ENCODE data around the gene TICRR.

TICRR gene

GRCh38 chr15:89628806-89629715, 53.8 kb downstream of the TICRR start:
- DNase-seq (ENCODE audit: low read depth, low spot score): no peak

GRCh38 chr15:89629829-89630228, 54.6 kb downstream of the TICRR start:
- no peak for DNase-seq (ENCODE audit: low read depth, low spot score)

DNA sequence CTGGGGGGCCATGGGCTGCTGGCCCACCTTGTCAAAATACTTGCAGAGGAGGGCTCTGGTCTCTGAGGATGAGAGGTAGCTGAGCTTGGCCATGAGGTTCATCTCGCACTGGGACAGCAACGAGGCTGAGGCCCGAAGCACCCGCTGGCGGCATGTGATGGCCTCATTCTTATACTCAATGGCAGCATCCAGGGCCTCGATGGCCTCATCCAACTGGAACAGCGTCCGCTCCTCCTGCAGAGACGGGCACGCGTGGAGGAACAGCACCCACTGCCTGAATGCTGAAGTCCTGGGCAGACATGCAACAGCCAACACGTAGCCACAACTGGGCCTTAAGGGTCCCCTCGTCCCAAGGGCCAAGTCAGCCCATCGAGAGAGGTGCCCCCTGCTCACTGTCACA, 55.0 kb downstream of the TICRR start:
- DNase-seq (ENCODE audit: low read depth, low spot score): no peak

DNA sequence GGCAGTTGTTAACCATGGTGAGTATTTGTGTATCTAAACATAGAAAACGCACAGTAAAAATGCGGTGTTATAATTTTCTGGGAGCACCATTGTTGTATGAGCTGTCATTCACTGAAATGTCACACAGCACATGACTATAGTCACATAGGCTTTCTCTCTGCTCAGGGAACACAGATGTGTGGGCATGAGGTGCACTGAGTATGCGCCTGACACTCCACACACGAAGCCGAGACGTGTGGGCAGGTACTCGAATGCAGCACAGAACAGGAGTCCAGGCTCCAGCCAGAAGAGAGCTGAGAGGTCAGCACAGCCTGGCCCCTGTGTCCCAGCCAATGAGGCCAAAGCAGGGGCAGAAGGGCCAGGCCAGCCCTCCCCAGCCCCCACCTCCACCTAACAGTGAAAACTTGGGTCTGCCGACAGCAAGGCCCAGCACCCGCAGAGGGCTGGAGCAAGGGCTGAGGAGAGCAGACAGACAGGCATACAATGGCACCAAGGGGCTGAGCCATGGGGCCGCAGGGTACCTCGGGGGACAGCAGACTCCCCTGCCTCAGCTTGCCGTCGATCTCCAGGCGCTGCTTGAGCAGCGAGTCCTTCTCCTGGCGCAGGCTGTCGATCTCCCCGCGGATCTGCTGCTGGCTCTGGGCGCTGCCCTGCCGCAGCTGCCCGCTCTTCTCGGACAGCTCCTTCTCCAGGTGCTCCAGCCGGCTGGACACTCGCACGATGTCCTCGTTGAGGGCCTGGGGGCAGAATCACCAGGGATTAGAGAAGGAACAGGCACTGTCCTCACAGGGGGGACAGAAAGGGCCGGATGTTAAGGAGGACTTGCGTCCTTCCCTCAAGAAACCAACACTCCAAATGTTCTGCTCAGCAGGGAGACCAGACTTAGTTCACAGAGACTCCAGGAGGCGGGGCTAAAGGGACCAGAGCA, 56.0 kb downstream of the TICRR start:
- no peak for DNase-seq (ENCODE audit: low read depth, low spot score)

DNA sequence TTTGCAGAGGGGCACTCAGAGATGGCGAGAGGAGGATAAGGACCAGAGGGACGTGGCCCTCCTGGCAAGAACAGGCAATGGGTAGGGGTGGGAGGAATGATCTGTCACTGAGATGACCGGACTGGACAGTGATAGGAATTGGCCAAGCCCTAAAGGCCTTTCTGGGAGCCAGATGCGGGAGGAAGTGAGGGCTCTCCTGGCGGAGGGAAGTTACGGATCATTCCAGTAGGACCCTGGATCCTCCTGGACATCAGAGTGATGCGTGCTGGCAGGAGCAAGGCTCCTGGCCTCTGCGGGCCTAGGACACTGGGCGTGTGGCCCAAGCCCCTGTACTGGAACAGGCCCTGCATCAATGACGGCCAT, 56.6 kb downstream of the TICRR start:
- DNase-seq (ENCODE audit: low read depth, low spot score): no peak

DNA sequence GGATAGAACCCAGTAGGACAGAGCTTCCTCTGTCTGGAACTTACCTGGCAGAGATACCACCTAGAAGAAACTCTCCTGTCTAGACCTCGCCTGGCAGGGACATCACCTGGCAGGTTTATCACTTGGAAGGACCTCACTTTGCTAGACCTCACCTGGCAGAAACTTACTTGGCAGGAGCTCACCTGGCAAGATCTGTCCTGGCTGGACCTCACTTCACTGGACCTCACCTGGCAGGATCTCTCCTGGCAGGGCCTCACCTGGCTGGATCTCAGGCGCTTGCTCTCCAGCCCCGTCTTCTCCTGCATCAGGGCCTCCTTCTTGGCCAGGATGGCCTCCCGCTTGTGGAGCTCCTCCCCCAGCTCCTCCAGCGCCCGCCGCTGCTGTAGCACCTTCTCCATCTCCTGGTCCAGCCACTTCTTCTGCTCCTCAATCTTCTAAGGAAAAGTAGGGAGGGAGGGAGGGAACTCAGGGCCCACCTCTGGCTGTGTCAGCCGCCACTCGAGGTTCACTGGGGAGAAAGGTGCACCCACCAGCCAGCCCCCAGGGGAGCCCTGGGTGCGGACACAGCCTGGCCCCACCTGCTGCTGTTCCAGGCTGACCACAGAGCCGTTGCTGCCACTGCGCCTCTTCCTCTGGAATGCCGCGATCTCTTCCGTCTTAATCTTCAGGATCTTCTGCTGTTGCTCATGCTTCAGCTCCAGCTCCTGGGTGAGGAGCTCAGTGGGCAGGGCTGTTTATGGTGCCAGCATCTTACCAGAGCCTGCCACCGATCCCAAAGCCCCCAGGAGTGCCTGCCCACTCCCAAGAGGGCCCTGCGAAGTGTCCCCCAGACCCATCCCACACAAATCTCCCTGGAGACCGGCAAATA, 57.5 kb downstream of the TICRR start:
- no peak for DNase-seq (ENCODE audit: low read depth, low spot score)

- no peak for DNase-seq (ENCODE audit: low read depth, low spot score)
Measured at GRCh38 chr15:89633585-89633984, 58.3 kb downstream of the TICRR start.

DNA sequence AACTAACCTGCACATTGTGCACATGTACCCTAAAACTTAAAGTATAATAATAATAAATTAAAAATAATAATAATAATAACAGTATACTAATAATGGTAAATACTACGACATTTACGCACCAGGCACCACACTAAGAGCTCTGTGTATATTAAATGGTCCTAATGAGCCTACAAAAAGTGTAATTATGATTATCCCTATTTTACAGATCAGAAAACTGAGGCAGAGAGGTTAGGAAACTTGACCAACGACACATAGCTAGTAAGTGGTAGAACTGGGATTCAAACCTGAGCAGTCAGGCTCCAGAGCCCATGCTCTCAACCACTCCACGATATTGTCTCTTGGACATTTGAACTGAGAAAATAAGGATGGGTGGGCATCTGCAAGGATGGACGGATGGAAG, 65.0 kb downstream of the TICRR start:
- no peak for DNase-seq (ENCODE audit: low read depth, low spot score)

- DNase-seq (ENCODE audit: low read depth, low spot score): no peak
Measured at GRCh38 chr15:89641053-89641452, 65.8 kb downstream of the TICRR start.

DNA sequence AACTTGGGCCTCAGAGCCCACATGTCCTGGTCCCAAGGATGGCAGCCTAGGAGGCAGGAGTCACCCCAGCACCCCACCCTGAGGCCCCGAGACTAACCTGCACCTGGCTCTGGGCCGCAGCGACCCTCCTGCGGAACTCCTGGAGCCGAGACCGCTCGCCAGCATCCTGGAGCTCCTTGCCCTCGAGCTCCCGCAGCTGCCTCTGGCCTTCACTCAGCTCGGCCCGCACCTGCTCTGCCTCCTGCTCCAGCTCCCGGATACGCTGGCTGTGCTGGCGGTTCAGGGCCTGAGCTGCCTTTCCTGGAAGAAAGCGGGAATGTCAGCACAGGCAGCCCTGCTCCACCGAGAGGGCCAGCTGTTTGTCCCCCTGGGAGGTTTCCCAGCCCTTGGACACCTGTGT, 66.8 kb downstream of the TICRR start:
- no peak for DNase-seq (ENCODE audit: low read depth, low spot score)

GRCh38 chr15:89645680-89646079, 70.4 kb downstream of the TICRR start:
- no peak for DNase-seq (ENCODE audit: low read depth, low spot score)

- no peak for DNase-seq (ENCODE audit: low read depth, low spot score)
Measured at GRCh38 chr15:89646416-89647141, 71.3 kb downstream of the TICRR start.

GRCh38 chr15:89647191-89647851, 72.1 kb downstream of the TICRR start:
- peak; percentile 15 for DNase-seq (ENCODE audit: low read depth, low spot score)

- DNase-seq (ENCODE audit: low read depth, low spot score): no peak
Measured at GRCh38 chr15:89648106-89649012, 73.1 kb downstream of the TICRR start.

DNA sequence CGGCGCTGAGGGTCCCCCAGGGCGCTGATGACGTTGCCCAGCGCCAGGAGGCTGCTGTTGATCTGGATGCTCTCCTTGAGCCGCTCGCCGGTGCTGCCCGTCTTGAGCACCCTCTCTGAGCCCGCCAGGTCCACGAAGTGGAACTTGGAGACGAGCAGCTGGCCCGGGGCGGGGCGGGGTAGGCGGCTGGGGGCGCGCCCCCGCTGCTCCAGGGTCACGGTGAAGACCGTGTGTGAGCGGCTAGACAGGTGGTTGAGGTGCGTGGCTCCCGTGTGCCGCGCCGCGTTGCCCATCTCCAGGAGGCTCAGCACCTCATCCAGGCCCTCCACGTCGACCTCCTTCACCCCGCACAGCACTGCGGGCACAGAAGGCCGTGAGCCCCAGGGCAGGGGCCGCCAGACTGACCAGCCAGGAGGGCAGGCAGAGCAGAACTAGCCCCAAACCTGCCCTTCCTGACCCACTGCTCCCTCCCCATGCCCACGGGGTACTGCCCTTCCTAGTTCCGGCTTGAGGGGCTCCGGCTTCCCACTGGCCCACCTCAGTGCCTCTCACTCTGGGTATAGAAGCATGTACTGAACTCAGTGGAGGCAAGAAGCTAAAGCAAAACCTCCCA, 73.8 kb downstream of the TICRR start:
- no peak for DNase-seq (ENCODE audit: low read depth, low spot score)

DNA sequence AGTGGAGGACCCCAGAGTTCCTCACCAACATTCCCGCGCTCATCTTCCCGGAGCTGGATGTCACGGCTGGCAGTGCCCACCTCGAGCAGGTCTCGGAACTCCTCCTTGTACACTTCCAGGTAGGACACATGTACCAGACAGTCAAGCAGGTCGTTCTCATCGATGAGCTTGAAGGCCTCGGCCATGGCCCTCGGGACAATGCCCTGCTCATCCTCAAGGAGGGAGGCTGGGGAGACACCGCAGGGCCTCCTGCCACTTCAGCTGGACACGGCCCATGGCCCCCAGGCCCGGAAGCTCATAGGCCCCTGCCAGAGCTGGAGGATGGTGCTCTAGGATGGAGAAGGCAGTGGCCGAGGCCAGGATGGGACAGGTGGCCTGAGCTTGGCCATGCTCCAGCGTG, 74.4 kb downstream of the TICRR start:
- DNase-seq (ENCODE audit: low read depth, low spot score): no peak

- no peak for DNase-seq (ENCODE audit: low read depth, low spot score)
Measured at GRCh38 chr15:89652131-89652530, 76.9 kb downstream of the TICRR start.

DNA sequence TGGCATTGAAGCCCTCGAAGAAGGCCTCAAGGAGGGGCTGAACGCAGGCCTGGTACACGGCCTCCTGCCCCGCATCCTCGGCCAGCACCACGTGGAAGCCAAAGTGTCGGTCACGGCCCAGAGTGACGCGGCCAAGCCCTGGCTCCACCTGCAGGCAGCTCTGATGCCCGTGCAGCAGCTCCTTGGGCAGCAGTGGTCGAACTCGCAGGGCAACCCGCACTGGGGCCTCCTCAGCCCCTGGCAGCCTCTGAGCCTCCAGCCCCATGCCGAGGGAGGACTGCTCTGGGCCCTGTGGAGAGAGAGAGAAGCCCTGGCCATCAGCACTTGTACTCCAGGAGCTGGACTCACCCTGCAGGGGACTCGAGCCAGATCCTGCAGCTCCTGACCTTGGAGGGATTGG, 77.4 kb downstream of the TICRR start:
- DNase-seq (ENCODE audit: low read depth, low spot score): no peak

DNA sequence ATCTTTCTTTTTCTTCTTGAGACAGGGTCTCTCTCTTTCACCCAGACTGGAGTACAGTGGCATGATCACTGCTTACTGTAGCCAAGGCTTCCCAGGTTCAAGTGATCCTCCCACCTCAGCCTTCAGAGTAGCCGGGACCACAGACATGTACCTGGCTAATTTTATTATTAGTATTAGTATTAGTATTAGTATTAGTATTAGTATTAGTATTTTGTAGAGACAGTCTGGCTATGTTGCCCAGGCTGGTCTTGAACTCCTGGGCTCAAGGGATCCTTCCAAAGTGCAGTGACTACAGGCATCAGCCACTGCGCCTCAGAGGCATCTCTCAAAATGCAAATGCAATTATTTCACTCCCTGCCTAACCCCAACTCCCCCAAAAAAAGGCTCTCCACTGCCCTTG, 78.3 kb downstream of the TICRR start:
- no peak for DNase-seq (ENCODE audit: low read depth, low spot score)
